H1 (cell line): ENCODE data around the gene NGFR. TPM values are rescaled to one million over a fixed set of nuclear protein-coding genes. Genes with fewer than 3 reads are reported as not detected.

Experiments
- ATF2 ChIP-seq: IDR thresholded peaks from 2 replicates; pipeline ENCODE4 v1.6.1; 2012; ENCODE audit warnings: low read length, inconsistent platforms
- microRNA-seq, 2 experiments: library from miRNA; unstranded; fragments of <30 nt; microRNA quantifications; one replicate each; pipeline versions ENCODE4 to v1.2.0, GENCODE V29; 2016 to 2020; ENCODE audit warnings: borderline microRNAs expressed in 2 of 2, borderline number of aligned reads in 2 of 2, borderline replicate concordance in 1 of 2
- polyA plus RNA-seq, 7 experiments: library from polyadenylated mRNA; depleted of rRNA in 3 of 7; stranded (reverse) in 5 of 7; unstranded in 2 of 7; fragments of >200 nt in 5 of 7; fragments of 200-250 nt in 2 of 7; gene quantifications; 1 replicate in 5 of 7; 2 replicates in 1 of 7; 4 replicates in 1 of 7; pipeline versions ENCODE4 v1.2.1 to v1.2.3, GENCODE V29; 2011 to 2013; ENCODE audit warnings: missing spikeins in 2 of 7, mixed read lengths in 2 of 7
- small RNA-seq: library from polyadenylated mRNA; stranded (forward); fragments of <200 nt; extraction: miRNeasy Mini kit (QIAGEN cat#:217004); gene quantifications from one replicate; pipeline ENCODE3, GENCODE V24; 2013; ENCODE audit not compliant: insufficient read depth
- total RNA-seq: library from RNA; stranded (reverse); fragmentation: NEBNext Ultra II Directional; extraction: Animal tissue kit (Norgen Biotek cat#: 25700); gene quantifications from 2 replicates; pipeline ENCODE4 v1.2.1, GENCODE V29; 2021

NGFR gene
- total and polyA plus RNA-seq, 2 of the 8 experiments (the other 6 are each of a cell fraction or from before 2014, with no cell fraction given), result 8.1 to 10.3 TPM

- no peak for TF ChIP-seq ATF2
Measured at GRCh38 chr17:49557312-49558024, 62.4 kb downstream of the NGFR start (continued).

Small RNA genes within 50 kb of the gene (microRNA-seq; reads per million reads assigned to microRNA genes)
- gene MIR6165, result 0 to 0.41 reads per million in 2 experiments

Small RNA genes within 50 kb of the gene (small RNA-seq; reads per million reads assigned to genes)
- not detected for gene MIR6165

Other genes starting within 250 kb of the NGFR start
- gene ZNF652, start 133.0 kb upstream of the NGFR start, total RNA-seq, result 36.5 and 39.6 TPM in 2 replicates
- 7.3 and 13.5 TPM in 2 replicates for gene ZNF652, start 133.0 kb upstream of the NGFR start, polyA plus RNA-seq (2011; rRNA removed)
- gene PHB1, start 80.4 kb upstream of the NGFR start, total RNA-seq, result 386 and 401 TPM in 2 replicates
- 419 and 597 TPM in 2 replicates for gene PHB1, start 80.4 kb upstream of the NGFR start, polyA plus RNA-seq (2011; rRNA removed)
- 3.3 and 3.7 TPM in 2 replicates for gene NXPH3, start 80.6 kb downstream of the NGFR start, total RNA-seq
- 2.5 and 3.1 TPM in 2 replicates for gene NXPH3, start 80.6 kb downstream of the NGFR start, polyA plus RNA-seq (2011; rRNA removed)
- 24.8 and 25.6 TPM in 2 replicates for gene SPOP, start 182.8 kb downstream of the NGFR start, total RNA-seq
- gene SPOP, start 182.8 kb downstream of the NGFR start, polyA plus RNA-seq (2011; rRNA removed), result 13.3 and 15.5 TPM in 2 replicates
- 56.5 and 60.0 TPM in 2 replicates for gene SLC35B1, start 212.7 kb downstream of the NGFR start, total RNA-seq
- gene SLC35B1, start 212.7 kb downstream of the NGFR start, polyA plus RNA-seq (2011; rRNA removed), result 62.0 and 87.7 TPM in 2 replicates